Uterus (tissue), 2 donors: Measurements from ENCODE around the gene RFX4.

Experiments
- CTCF ChIP-seq, 4 experiments: fragments of 200-600 bp in 2 of 4; fragments of 450-650 bp in 2 of 4; sonication (generic) in 2 of 4; IDR thresholded peaks; one replicate each; pipeline ENCODE4 v1.5.1; 2016 to 2019; ENCODE audit warnings: antibody characterized with exemption in 4 of 4, mild to moderate bottlenecking in 2 of 4, moderate library complexity in 1 of 4
- POLR2A ChIP-seq, 2 donors: fragments of 450-650 bp; IDR thresholded peaks; one replicate each; pipeline ENCODE4 v1.6.1; 2016; ENCODE audit warnings: antibody characterized with exemption in 2 of 2, mild to moderate bottlenecking in 1 of 2, moderate library complexity in 1 of 2

- TF ChIP-seq CTCF (IDR thresholded peaks at IDR 0.05) (no peak), POLR2A (IDR thresholded peaks at IDR 0.05) (no peak)
Measured at GRCh38 chr12:106711316-106711715, 128.5 kb downstream of the RFX4 start.
